CD4-positive, alpha-beta T cell treated with Interleukin-10 for 1 hour (primary cell): ENCODE results near the gene VPS13A.
"Not testable (repeated sequence)": the region's sequence is repeated elsewhere in the genome, so short reads cannot be mapped to it uniquely, and the experiment has no call there.

Source experiments
- DNase-seq: peaks from one replicate; pipeline ENCODE4 v3.0.0-alpha.2; 2020

VPS13A gene

DNA sequence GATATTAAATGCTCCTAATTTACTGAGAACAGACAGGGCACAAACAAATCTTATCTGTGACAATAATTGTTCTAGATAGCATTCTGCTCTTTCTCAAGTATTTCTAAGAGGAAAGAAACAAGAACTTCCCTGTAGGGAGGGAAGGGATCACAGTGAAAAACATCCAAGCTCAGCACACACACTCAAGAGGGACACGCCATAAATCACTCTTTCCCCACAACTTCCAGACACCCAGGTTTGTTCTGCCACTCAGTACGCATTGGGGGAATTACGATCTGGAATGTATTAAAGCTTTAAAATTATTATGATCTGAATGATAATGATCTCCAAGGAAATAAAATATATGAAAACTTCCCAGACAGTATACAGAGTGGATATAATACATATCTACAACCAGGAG is 249.4 kb downstream of the VPS13A start:
- DNase-seq: no peak

DNA sequence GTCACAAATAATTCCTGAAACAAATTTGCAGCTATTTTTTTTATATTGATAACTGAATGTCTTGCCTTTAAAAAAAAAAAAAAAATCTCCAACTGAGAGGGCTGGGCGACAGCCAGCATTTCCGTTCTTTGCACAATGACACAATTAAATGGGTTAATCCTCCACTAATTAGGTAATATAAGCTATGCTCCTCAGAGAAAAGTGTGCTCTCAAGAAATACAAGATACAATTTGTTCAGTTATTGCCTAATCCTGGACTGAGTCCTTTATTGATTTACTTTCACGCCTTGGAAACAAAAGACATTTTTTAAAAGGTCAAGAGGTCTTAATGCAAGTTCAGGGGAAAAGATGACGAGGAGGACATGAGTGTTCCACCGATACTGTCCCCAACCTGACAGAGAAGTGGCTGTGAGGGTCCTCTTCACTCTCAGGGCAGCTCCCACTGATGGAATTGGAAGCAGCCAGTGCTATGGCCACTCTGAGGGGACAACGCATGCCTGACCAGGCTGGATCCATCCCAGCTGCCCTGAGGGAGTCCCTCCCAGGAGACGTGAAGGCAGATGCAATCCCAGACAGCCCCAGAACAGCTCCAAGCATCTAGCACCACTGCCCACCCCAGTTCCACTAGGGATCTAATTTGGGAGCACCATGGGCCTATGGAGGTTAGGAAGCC is 250.1 kb downstream of the VPS13A start:
- no peak for DNase-seq

DNA sequence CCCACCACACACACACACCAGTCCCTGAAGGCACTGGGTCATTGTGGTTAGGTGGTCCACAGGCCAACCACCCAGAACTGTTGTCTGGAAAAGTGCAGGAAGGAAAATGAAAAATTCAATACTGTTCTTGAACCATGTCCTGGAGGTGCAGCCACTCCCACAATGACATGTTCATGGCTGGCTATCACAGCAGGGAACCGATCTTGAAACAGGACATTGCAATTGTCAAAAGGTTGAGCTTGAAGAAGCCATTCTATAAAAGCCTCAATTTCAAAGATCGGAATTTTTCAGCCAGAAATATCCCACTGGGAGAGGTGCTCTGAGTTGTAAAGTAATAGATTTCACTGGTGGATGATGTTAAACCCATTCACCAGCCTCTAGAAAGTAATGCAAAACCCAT is 252.6 kb downstream of the VPS13A start:
- no peak for DNase-seq

DNA sequence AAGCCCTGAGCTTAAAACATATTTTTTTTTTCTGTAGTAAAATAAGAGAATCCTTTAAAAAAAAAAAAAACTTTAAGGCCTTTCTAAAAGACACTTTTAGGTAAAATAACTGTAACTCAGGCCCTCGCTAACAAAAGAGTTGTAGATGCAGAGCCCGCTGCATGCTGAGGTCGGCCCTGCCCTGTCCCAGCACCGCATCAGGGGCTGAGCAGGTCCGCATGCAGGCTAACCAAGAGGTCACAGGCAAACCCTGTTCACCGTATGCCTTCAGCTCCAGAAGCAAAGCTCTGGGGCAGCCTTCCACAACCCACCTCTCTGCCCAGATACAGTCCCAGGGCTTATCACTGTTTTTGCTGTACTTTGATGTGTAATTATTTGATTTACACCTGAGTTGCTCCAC is 254.7 kb downstream of the VPS13A start:
- DNase-seq: no peak

DNA sequence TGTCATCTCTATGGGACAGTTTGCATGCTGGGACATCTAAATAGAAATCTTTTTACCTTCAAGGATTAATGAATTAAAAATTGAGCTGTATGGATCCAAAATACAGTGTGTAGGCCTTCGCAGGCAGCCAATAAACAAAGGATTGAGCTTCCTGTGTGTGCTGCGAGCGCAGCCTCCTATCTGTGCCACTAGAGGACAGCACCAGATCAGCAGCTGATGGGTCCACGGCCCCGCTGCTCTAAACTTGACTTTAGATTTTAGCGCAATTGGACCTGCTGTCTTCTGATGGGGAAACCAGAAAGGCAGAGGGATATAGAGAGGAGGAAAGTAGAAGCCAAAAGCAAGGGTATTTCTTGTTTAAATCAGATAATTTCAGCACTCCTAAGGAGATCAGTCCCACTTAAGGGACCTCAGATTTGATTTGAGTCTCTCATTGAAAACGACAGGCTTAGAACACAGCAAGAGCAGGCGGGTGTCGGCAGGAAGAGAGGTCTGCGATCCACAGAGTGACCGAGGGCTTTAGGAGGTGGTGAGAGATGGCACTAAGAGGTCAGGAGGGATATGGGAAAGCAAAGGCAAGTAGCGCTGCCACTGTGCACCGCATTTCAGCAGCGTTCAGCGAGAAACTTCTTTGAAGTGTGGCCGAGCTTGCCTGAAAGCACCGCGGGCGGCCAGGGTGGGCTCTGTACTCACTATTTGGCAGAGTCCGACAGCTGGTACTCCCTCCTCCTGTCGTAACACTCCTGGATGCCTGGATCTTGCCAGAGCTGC is 256.5 kb downstream of the VPS13A start:
- DNase-seq: peak; percentile 51

DNA sequence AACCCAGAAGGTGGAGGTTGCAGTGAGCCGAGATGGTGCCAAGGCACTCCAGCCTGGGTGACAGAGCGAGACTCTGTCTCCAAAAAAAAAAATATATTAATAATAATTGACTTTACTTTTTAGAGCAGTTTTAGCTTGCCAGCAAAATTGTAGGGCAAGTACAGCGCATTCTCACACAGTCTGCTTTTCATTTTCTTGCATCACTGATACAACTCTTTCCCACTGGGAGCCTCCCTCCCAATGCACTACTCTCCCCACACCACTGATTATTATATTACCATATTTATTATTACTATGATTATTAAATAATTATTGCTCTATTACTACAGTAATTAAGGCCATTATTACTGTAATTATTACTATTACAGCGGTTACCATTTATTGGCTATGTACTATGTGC is 257.9 kb downstream of the VPS13A start:
- no peak for DNase-seq

DNA sequence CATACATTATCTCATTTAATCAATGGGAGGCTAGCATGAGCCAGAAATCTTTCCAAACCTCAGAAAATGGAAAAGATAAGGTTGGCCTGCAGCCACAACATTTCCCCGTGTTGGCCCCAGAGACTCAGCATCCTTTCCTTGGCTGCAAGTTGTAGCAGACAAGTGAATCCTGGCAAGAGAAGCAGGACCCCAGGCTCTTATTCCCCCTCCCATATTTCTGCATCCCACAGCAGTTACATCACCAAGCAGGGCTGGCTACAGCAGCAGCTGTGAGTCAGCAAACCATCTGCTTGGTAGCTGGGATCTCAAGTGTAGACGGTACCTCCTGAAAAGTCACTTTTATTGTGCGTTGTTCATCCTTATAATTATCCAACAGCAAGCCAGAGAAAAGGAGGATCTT is 258.4 kb downstream of the VPS13A start:
- DNase-seq: no peak

DNA sequence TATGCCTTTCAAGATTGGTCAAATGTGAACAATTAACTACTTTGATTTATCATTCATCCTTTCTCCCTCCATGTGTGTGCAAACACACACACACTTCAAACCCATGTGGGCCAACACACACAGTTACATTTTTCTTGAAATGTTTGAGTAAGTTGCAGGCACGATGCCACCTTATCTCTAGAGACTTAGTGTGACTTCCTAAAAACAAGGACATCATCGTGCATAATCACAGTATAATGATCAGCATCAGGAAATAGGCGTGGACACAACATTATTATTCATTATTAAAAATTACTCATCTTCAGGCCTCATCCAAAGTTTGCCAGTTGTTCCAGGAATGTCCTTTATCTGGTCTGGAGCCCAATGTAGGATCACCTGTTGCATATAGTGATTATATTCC is 261.3 kb downstream of the VPS13A start:
- DNase-seq: no peak

DNA sequence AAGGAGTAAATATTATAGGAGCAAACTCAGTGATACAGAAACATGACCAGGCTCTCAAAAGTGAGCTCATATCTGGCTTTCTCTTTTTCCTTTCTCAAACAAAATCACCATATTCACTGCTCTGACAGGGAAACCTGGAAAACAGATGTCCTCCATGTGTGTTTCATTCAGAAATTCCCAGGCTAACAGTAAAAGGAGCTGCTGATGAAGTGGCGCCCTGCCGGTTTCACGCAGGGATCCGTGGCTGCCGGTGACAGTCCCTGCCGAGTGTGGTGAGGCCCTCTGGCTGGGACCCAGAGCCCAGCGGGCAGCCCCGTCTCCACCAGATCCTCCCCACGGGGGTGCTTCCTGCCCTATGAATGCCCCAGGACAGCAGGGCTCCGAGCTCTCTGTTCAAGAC is 262.7 kb downstream of the VPS13A start:
- DNase-seq: no peak

DNA sequence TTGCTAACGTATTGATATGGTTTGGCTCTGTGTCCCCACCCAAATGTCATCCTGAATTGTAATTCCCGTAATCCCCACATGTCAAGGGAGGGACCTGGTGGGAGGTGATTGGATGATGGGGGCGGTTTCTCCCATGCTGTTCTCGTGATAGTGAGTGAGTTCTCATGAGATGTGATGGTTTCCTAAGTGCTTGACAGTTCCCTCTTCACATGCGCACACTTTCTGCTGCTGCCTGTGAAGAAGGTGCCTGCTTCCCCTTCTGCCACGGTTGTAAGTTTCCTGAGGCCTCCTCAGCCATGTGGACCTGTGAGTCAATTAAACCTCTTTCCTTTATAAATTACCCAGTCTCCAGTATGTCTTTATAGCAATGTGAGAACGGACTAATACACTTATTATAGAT is 263.8 kb downstream of the VPS13A start:
- not testable (repeated sequence) for DNase-seq

DNA sequence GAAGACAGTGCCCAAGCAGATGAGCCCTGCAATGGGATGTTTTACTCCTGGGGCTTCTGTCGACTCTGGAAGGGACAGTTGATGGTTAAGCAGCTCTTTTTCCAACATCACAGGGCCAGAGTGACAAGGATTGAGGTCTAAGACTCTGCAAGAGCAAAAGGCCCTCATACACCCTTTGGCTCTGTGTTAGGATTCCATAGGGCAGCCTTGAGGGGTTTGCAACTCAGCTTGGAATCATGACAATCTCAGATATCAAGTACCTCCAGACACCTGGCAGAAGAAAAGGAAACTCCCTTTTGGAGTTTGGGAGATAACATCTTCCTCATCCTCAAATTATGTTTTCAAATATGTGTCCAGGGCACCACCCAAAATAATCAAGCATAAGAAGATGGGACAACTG is 265.1 kb downstream of the VPS13A start:
- no peak for DNase-seq

DNA sequence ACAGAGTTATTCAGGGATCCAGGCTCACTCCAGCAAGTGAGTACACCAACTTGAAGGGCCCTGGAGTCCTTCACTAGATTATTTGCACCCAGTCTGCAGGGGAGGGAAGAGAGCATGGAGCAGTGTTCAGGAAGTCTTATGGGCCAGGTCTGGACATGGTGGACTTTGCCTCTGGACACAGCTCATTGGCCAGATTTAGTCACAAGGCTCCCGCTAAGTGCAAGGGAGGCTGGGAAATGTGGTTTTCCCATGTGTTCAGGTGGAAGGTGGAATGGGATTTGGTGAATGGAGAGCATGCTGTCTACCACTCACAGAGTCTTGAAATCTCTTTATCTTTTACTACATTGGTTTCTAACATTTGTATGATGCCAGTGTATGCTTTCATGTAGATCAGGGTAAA is 270.3 kb downstream of the VPS13A start:
- no peak for DNase-seq

DNA sequence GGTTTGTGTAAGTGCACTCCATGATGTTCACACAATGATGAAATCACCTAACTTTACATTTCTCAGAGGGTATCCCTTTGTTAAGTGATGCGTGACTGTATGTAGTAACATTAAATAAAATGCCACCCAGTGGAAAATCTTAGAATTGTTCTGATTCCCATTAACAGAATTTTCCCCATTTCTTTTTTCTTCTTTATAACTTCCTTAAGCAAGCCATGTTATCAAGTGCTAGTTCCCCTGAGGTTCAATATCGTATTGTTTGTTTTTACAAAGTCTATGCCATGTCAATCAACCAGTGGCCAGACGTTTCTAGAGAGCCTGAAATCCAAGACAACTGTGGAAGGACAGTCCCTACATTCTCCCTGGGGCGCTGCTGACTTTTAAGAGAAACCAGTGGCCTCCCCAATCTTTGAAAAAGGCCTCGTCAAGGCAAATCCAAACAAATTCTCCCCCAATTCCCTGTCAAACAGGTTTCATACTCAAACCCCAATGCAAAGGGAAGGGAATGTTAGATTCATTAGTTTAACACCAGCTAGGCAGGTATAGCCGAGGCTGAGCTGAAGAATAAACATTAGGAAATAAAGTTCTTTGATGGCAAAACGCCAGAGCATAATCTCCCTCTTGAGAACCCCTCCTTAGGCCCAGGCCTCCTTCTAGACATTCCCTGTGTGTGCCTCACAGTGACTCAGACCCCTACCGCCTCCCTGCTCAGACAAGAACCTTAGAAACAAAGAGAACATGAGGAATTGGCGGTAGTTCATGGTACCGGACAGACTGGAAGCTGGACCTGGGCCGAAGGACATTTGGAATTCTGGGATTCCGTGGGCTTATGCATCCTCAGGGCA is 272.1 kb downstream of the VPS13A start:
- no peak for DNase-seq

DNA sequence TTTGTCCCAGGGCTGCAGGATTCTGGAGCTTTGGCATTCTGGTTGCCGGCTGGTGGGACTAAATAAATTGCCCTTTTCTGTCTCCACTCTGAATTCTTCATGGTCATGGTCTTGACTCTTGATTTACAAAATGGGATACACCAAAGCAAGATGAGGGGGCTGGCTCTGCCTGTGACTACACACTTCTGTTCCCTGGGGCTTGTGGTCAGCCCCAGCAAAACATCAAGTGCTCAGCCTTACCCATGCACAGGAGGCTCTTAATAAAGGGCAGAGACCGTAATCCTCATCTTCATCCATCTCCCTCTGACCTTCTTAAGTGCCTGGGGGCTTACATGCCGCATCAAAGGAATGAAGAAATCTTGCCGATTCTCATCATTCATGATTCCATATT is 272.7 kb downstream of the VPS13A start:
- DNase-seq: no peak

DNA sequence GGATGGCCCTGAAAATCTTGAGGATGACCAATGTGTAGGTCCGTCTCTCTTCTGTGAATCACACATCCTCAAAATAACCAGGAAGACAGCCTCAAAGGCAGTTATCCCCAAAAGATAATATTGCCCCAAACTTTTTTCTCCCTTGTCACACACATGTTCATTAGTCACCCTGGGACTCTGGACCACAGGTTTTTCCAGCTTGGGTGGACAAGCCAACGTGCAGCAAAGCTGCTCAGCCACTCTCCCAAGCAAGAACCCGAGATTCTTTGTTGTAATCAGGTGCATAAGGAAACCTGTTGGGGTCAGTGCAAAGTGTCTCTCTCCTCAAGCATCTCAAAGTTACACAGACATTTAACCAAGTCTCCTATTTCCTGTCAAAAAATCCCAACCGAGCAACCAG is 274.2 kb downstream of the VPS13A start:
- DNase-seq: no peak

DNA sequence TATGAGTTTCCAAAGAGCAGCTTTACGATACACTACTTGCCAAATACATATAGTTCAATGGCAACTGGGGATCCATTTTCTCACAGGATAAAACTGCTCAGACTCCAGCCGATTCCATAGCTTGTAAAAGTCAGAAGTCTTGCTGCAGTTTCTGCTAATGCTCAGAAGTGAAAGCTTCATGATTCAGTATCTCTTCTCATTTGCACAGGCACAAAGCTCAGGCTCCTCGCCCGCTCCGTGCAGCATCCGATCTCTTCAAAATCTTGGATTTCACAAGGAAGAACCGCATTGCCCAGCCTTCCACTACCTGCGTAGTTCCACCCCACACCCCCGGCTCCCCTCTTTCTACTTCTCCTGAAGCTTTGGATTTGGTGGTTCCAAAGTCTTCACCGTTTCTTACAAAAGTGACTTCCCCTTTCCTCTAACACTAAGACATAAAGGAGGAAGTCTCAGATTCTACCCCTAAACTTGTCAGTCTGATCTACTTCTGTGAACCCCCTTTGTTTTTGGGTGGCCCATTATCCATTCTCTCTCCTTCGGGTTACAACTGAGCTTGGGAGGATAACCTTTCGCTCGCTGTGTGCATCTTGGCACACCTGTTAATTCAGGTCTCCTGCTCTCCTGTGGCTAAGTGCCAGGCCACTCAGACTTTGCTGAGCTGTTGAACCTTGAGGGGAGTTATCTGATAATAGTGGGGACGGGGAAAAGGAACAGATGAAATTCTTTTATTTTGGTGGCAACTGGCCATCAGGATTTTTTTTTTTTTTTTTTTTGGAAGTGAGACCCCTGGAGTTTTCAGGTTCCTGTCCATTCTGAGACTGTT is 276.7 kb downstream of the VPS13A start:
- DNase-seq: no peak

DNA sequence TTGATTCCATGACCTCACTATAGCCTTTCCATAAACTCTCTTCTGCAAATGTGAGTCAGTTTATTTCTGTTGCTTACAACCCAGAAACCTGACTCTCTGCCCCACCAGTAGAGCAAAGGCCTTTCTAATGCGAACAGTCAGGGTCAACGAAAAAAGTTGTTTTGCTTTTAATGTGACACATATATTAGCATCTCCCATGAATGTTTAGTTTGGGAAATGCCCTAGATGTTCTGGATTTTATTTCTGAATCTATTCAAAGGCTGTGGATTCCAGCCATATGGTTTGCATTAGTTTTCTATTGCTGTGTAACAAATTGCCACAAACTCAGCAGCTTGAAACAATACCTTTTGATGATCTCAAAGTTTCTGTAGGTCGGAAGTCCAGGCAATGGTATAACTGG is 277.3 kb downstream of the VPS13A start:
- DNase-seq: no peak

DNA sequence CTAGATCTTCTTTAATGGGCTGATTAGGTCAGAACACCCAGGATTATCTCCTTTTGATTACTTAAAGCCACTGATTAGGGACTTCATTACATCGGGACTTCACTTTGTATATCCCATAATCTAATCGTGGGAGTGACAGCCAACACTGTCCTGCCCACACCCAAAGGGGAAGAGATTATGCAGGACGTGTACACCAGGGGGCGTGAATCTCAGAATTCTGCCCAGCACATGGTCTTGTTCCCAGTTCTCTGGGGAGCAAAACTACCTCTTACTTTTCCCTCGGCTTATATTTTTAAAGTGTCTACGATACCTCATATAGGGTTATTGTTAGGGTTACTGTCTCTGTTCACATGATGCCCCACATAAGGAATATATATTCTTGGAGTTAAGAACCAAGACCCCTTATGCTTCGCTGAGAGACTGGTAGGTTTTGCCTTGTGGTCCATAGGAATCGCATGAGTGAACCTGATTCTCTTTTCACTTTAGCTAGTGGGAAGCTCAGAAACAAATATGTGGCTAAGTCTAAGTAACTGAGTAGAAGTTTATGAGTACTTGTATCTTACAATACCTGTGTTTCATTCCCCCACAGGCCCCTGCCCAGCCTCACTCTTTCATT is 278.1 kb downstream of the VPS13A start:
- peak; percentile 28 for DNase-seq

DNA sequence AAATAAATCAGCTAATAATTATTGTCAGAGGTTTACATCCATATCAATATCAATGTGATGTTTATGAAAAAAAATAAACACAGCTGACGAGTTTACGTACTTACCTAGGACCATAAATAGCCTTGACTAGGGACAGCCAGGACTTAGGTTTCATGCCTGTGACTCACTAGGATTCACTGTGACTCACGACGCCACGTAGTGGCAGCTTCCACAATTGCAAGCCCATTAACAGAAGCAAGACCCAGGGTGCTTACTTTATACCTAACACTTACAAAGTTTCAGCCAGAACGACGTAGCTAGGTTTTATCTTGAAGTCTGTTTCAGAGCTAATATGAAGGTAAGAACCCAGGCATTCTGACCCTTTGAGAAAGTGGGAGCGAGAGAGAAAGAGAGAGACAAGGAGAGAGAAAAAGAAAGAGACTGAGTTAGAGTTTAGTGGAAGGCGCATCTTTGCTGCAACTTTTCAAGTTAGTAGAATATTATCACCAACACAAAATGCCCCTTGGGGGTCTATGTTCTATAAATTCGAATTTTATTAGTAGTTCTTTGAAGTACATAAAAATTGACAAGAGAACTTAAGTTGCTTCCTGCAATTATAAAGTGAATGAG is 279.6 kb downstream of the VPS13A start:
- DNase-seq: peak; percentile 82

DNA sequence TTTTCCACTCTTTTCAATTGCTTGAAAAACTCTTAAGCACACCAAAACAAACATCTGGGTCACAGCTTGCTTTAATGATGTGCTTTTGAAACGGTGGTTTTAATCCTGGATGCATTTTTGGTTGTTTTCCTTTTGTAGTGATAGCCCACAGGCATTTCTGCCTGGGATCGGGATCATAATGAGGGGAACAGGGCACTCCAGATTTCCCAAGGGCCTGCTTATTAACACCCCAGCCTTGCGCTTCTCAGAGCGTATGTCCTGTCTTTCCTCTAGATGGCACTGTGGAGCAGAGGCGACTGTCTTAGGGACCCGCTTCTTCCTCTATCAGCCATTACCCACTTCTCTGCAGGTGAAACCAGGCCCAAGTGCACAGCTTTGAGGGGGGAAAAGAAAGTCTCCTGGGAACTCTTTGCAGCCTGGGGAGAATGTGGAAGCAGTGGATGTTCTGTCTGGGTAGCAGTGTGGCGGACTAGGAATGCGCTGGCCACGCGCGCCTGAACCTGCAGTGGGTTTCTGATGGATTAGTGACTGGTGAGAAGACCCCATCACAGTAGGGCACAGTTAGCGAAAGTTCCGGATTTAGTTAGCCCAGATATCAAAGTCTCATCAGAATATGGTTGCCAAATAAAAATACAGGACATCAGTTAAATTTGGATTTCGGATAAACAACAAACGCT is 280.7 kb downstream of the VPS13A start:
- peak; percentile 70 for DNase-seq

DNA sequence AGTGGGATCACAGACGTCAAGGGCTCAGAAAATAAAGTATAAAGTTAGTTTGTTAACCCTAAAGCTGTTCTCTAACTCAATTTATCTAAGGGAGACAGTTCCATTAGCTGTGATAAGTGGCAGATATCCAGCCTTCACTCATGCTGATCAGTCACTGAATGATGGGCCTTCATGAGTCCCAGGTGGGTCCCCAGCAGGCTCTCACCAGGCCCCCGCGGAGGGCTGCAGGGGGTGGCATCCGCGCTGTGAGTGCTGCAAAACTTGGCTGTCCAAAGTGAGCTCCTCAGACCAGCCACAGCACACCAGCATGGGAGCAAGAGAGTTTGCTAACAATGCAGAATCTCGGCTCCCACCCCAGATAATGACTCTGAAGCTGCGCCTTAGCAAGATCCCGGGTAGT is 283.6 kb downstream of the VPS13A start:
- no peak for DNase-seq
